Neural cell (in vitro differentiated cells): Measurements from ENCODE around the gene CCDC50. TPM values are rescaled to one million over a fixed set of nuclear protein-coding genes. Genes with fewer than 3 reads are reported as not detected.

ENCODE experiments used
- H2AFZ ChIP-seq: fragments of 200-600, 300-800 bp; sonication (generic), shearing (Covaris generic); 2 replicates; pipeline ENCODE4 v1.6.0; 2014; ENCODE audit warnings: low read depth, mild to moderate bottlenecking, antibody characterized with exemption, low read length, moderate library complexity
- H3F3A ChIP-seq: fragments of 200-600 bp; shearing (Covaris generic); 2 replicates; pipeline ENCODE4 v1.6.1; 2016; ENCODE audit warnings: mild to moderate bottlenecking, moderate library complexity, mixed read lengths, antibody characterized with exemption, low read length; ENCODE audit not compliant: insufficient read depth, poor library complexity, severe bottlenecking
- H3K27ac ChIP-seq: fragments of 200-600, 300-800 bp; sonication (generic), shearing (Covaris generic); 2 replicates; pipeline ENCODE4 v1.5.1; 2014; ENCODE audit warnings: mild to moderate bottlenecking, low read length, moderate library complexity
- H3K27me3 ChIP-seq: fragments of 300-800, 200-600 bp; sonication (generic), shearing (Covaris generic); 2 replicates; pipeline ENCODE4 v1.6.0; 2014; ENCODE audit warnings: mild to moderate bottlenecking, low read depth, low read length, moderate library complexity; ENCODE audit not compliant: insufficient read depth
- H3K36me3 ChIP-seq: fragments of 300-800, 200-600 bp; sonication (generic), shearing (Covaris generic); 2 replicates; pipeline ENCODE4 v1.5.1; 2014; ENCODE audit warnings: mild to moderate bottlenecking, antibody characterized with exemption, low read length, moderate library complexity; ENCODE audit not compliant: insufficient read depth
- H3K4me2 ChIP-seq: fragments of 300-800, 200-600 bp; sonication (generic), shearing (Covaris generic); 2 replicates; pipeline ENCODE4 v1.6.0; 2014; ENCODE audit warnings: mild to moderate bottlenecking, low read length
- H3K4me3 ChIP-seq: fragments of 300-800, 200-600 bp; sonication (generic), shearing (Covaris generic); 2 replicates; pipeline ENCODE4 v1.5.1; 2014; ENCODE audit warnings: mild to moderate bottlenecking, low read length, moderate library complexity
- H3K79me2 ChIP-seq: fragments of 200-600 bp; shearing (Covaris generic); replicated peaks from 2 replicates; pipeline ENCODE4 v1.6.0; 2014; ENCODE audit warnings: mild to moderate bottlenecking, low read length, moderate library complexity; ENCODE audit not compliant: insufficient read depth
- H3K9ac ChIP-seq: fragments of 300-800, 200-600 bp; sonication (generic), shearing (Covaris generic); 2 replicates; pipeline ENCODE4 v1.6.1; 2016; ENCODE audit warnings: mild to moderate bottlenecking, low read length, mixed read lengths
- H3K9me2 ChIP-seq: fragments of 200-600 bp; shearing (Covaris generic); 2 replicates; pipeline ENCODE4 v1.6.1; 2016; ENCODE audit warnings: mild to moderate bottlenecking, low read length, mixed read lengths; ENCODE audit not compliant: insufficient read depth
- H3K9me3 ChIP-seq: fragments of 200-600, 300-800 bp; sonication (generic), shearing (Covaris generic); 2 replicates; pipeline ENCODE4 v1.6.1; 2016; ENCODE audit warnings: mild to moderate bottlenecking, mixed run types, low read length, moderate library complexity, mixed read lengths
- H4K20me1 ChIP-seq: fragments of 200-600 bp; shearing (Covaris generic); 2 replicates; pipeline ENCODE4 v1.6.1; 2016; ENCODE audit warnings: mild to moderate bottlenecking, mixed run types; ENCODE audit not compliant: insufficient read depth
- EP300 ChIP-seq: fragments of 450-650 bp; conservative IDR thresholded peaks from 2 replicates; pipeline ENCODE4 v1.6.1; 2014; ENCODE audit warnings: antibody characterized with exemption, mild to moderate bottlenecking, moderate library complexity; ENCODE audit not compliant: poor library complexity, severe bottlenecking
- EZH2 ChIP-seq: fragments of 200-600, 300-800 bp; shearing (Covaris generic), sonication (generic); IDR thresholded peaks from 2 replicates; pipeline ENCODE4 v1.6.1; 2014; ENCODE audit warnings: antibody characterized with exemption, low read length, borderline replicate concordance, mild to moderate bottlenecking; ENCODE audit not compliant: insufficient read depth, poor library complexity, severe bottlenecking
- MXI1 ChIP-seq: fragments of 450-650 bp; conservative IDR thresholded peaks from 2 replicates; pipeline ENCODE4 v1.6.1; 2014; ENCODE audit warnings: antibody characterized with exemption, mild to moderate bottlenecking; ENCODE audit not compliant: poor library complexity, severe bottlenecking
- POLR2AphosphoS5 ChIP-seq: IDR thresholded peaks from 2 replicates; pipeline ENCODE4 v1.6.1; 2012
- RAD21 ChIP-seq: fragments of 450-650 bp; conservative IDR thresholded peaks from 2 replicates; pipeline ENCODE4 v1.6.1; 2014; ENCODE audit warnings: antibody characterized with exemption, mild to moderate bottlenecking, moderate library complexity
- SMC3 ChIP-seq: fragments of 450-650 bp; conservative IDR thresholded peaks from 2 replicates; pipeline ENCODE4 v1.6.1; 2014; ENCODE audit warnings: antibody characterized with exemption, mild to moderate bottlenecking, moderate library complexity; ENCODE audit not compliant: poor library complexity
- TAF1 ChIP-seq: IDR thresholded peaks from 2 replicates; pipeline ENCODE4 v1.6.1; 2012; ENCODE audit warnings: low read depth
- polyA minus RNA-seq: library from RNA; depleted of rRNA, polyadenylated mRNA; stranded (reverse); fragments of >200 nt; gene quantifications from 2 replicates; pipeline ENCODE4 v1.2.3, GENCODE V29; 2014
- polyA plus RNA-seq: library from polyadenylated mRNA; depleted of rRNA; stranded (reverse); fragments of >200 nt; gene quantifications from 2 replicates; pipeline ENCODE4 v1.2.3, GENCODE V29; 2014
- TF ChIP-seq, protein P1 (sequence below): IDR thresholded peaks from 2 replicates; pipeline ENCODE4 v1.6.1; 2012; ENCODE audit warnings: borderline replicate concordance
- TF ChIP-seq, protein P2 (sequence below): fragments of 450-650 bp; IDR thresholded peaks from 2 replicates; pipeline ENCODE4 v1.5.1; 2014; ENCODE audit warnings: antibody characterized with exemption, mild to moderate bottlenecking, moderate library complexity; ENCODE audit not compliant: poor library complexity, severe bottlenecking

The CCDC50 gene
- polyA plus RNA-seq (51.7 and 58.2 TPM in 2 replicates), polyA minus RNA-seq (73.3 and 92.6 TPM in 2 replicates)

DNA sequence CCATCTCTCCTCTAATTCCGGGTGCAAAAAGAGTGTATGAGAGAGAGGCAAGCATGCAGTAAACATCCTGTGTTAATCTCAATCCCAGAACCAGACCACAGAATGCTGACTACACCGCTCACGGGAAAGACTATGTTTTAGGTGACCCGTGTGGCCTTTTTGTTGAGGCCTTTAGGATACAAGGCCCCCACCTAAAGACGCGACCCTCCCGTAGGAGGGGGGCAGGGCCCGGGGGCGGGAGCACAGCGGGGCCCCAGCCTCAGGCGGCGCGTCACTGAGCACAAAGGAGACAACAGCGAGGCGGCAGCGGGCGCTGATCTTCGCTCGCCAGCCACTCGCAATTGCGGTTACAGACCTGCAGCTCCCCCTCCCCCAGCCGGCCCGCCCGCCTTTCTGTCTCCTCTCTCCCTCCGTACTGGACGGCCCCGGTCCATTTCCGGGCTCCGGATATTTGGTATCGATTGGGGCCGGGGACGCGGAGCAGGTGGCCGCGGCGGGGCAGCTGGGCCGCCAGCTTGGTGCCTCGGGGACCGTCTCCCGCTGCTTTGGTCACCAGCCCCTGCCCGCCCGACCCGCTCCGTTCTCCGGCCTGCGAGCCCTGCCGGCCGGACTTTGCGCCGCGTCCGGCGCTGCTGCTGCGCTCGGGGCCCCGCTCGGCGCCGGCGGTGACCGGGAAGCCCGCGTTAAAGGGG lies at the start of gene CCDC50:
Gene CCDC50 (plus strand): TSS at position 433 of the 692 bp plus-strand sequence. CDS start 281 bp downstream, outside the sequence.
- Histone ChIP-seq H3K27me3 (no peaks in the 10 kb centered on the region), H3K27ac (peak within 1 kb of the TSS; percentile 80)

DNA sequence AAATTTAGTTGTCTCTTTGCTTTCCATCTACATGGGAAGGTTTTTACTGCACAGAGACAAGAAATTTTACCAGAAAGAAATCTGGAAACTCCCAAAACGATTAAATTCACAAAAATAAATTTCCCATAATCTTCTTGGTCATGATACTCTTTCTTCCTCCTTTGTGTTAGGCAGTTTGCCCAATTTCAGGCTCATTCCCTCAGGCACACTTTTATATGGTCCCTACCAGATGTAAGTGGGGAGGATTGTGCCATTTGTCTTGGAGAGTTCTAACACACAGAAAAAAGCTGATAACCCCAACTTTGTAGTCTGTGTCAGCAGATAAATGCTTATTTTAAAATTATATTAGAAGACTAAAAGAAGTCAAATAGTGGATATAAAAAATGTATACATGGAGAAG lies 49.1 kb upstream of the CCDC50 start:
- TF ChIP-seq EP300 (no peak), EZH2 (no peak), TAF1 (no peak), POLR2AphosphoS5 (no peak), RAD21 (no peak), MXI1 (no peak), SMC3 (no peak)
- TF ChIP-seq, protein P1, sequence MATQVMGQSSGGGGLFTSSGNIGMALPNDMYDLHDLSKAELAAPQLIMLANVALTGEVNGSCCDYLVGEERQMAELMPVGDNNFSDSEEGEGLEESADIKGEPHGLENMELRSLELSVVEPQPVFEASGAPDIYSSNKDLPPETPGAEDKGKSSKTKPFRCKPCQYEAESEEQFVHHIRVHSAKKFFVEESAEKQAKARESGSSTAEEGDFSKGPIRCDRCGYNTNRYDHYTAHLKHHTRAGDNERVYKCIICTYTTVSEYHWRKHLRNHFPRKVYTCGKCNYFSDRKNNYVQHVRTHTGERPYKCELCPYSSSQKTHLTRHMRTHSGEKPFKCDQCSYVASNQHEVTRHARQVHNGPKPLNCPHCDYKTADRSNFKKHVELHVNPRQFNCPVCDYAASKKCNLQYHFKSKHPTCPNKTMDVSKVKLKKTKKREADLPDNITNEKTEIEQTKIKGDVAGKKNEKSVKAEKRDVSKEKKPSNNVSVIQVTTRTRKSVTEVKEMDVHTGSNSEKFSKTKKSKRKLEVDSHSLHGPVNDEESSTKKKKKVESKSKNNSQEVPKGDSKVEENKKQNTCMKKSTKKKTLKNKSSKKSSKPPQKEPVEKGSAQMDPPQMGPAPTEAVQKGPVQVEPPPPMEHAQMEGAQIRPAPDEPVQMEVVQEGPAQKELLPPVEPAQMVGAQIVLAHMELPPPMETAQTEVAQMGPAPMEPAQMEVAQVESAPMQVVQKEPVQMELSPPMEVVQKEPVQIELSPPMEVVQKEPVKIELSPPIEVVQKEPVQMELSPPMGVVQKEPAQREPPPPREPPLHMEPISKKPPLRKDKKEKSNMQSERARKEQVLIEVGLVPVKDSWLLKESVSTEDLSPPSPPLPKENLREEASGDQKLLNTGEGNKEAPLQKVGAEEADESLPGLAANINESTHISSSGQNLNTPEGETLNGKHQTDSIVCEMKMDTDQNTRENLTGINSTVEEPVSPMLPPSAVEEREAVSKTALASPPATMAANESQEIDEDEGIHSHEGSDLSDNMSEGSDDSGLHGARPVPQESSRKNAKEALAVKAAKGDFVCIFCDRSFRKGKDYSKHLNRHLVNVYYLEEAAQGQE, result no peak
- TF ChIP-seq, protein P2, sequence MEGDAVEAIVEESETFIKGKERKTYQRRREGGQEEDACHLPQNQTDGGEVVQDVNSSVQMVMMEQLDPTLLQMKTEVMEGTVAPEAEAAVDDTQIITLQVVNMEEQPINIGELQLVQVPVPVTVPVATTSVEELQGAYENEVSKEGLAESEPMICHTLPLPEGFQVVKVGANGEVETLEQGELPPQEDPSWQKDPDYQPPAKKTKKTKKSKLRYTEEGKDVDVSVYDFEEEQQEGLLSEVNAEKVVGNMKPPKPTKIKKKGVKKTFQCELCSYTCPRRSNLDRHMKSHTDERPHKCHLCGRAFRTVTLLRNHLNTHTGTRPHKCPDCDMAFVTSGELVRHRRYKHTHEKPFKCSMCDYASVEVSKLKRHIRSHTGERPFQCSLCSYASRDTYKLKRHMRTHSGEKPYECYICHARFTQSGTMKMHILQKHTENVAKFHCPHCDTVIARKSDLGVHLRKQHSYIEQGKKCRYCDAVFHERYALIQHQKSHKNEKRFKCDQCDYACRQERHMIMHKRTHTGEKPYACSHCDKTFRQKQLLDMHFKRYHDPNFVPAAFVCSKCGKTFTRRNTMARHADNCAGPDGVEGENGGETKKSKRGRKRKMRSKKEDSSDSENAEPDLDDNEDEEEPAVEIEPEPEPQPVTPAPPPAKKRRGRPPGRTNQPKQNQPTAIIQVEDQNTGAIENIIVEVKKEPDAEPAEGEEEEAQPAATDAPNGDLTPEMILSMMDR, result no peak
- Histone ChIP-seq H3K4me2 (no peak overlapping the region), H2AFZ (no peak overlapping the region), H3K27me3 (no peaks in the 10 kb centered on the region), H3K4me3 (no peak overlapping the region), H3K36me3 (no peaks in the 10 kb centered on the region), H3K79me2 (no peaks in the 10 kb centered on the region), H3K27ac (no peak overlapping the region), H3K9me3 (no peaks in the 10 kb centered on the region), H4K20me1 (no peaks in the 10 kb centered on the region), H3K9ac (no peak overlapping the region), H3F3A (no peaks in the 10 kb centered on the region), H3K9me2 (no peaks in the 10 kb centered on the region)

More for the DNA sequence above, at the start of gene CCDC50:
- Histone ChIP-seq H3K36me3 (no peaks in the 10 kb centered on the region), H3K4me2 (peak within 1 kb of the TSS; percentile 96), H3K9ac (peak within 1 kb of the TSS; percentile 91), H2AFZ (peak within 1 kb of the TSS; percentile 70), H3K79me2 (peaks cover 47% of the 10 kb centered on the region), H3K9me2 (no peaks in the 10 kb centered on the region), H3K9me3 (no peaks in the 10 kb centered on the region), H3F3A (peaks cover 5% of the 10 kb centered on the region), H4K20me1 (no peaks in the 10 kb centered on the region), H3K4me3 (peak within 1 kb of the TSS; percentile 84)
- TF ChIP-seq MXI1 (peak; percentile 21), EP300 (peak; percentile 47), EZH2 (no peak), SMC3 (peak; percentile 19), TAF1 (peak; percentile 58), POLR2AphosphoS5 (peak; percentile 78), RAD21 (no peak)
- TF ChIP-seq, protein P2, result no peak
- TF ChIP-seq, protein P1, result peak; percentile 68
